GM23338 (cell line): ENCODE measurements around the gene SNTG2. TPM values are rescaled to one million over a fixed set of nuclear protein-coding genes. Genes with fewer than 3 reads are reported as not detected.

Experiments
- ATAC-seq: fragments of 200-7000 bp; cut with Tn5 transposase; 3 replicates; pipeline ENCODE4 v1.9.1; 2020
- DNase-seq: peaks from one replicate; pipeline ENCODE4 v3.0.0-alpha.2; 2015; ENCODE audit warnings: low spot score
- H2AFZ ChIP-seq: fragments of 200-600 bp; sonication (generic); 2 replicates; pipeline ENCODE4 v1.8.0; 2016; ENCODE audit warnings: antibody characterized with exemption, mild to moderate bottlenecking, moderate library complexity
- H3F3A ChIP-seq: fragments of 200-600 bp; sonication (generic); replicated peaks from 2 replicates; pipeline ENCODE4 v1.8.0; 2017; ENCODE audit warnings: antibody characterized with exemption, mixed run types, low read depth
- H3K27ac ChIP-seq: fragments of 200-600 bp; sonication (generic); 2 replicates; pipeline ENCODE4 v1.6.1; 2016; ENCODE audit warnings: low read depth
- H3K27me3 ChIP-seq: fragments of 200-600 bp; sonication (generic); 2 replicates; pipeline ENCODE4 v1.8.0; 2016; ENCODE audit warnings: mild to moderate bottlenecking, mixed run types, moderate library complexity; ENCODE audit not compliant: insufficient read depth
- H3K36me3 ChIP-seq: fragments of 200-600 bp; sonication (generic); 2 replicates; pipeline ENCODE4 v1.8.0; 2016; ENCODE audit warnings: mild to moderate bottlenecking; ENCODE audit not compliant: insufficient read depth
- H3K4me1 ChIP-seq: fragments of 200-600 bp; sonication (generic); 2 replicates; pipeline ENCODE4 v1.8.0; 2016; ENCODE audit warnings: mild to moderate bottlenecking, moderate library complexity; ENCODE audit not compliant: insufficient read depth
- H3K4me2 ChIP-seq: fragments of 200-600 bp; sonication (generic); 2 replicates; pipeline ENCODE4 v1.7.1; 2017; ENCODE audit warnings: mixed run types
- H3K4me3 ChIP-seq: fragments of 200-600 bp; sonication (generic); 2 replicates; pipeline ENCODE4 v1.6.1; 2016; ENCODE audit warnings: mixed run types
- H3K79me2 ChIP-seq: fragments of 200-600 bp; sonication (generic); replicated peaks from 2 replicates; pipeline ENCODE4 v1.8.0; 2017; ENCODE audit warnings: mild to moderate bottlenecking; ENCODE audit not compliant: insufficient read depth
- H3K9me2 ChIP-seq: fragments of 200-600 bp; sonication (generic); 2 replicates; pipeline ENCODE4 v1.8.0; 2017; ENCODE audit not compliant: insufficient read depth
- H4K20me1 ChIP-seq: fragments of 200-600 bp; sonication (generic); replicated peaks from 2 replicates; pipeline ENCODE4 v1.8.0; 2017; ENCODE audit warnings: mild to moderate bottlenecking; ENCODE audit not compliant: insufficient read depth
- H3K27ac Mint-ChIP-seq: 2 replicates; pipeline ENCODE4 v1.8.0; 2020; ENCODE audit warnings: inconsistent platforms, mild to moderate bottlenecking, moderate library complexity, mixed read lengths
- H3K27me3 Mint-ChIP-seq: 3 replicates; pipeline ENCODE4 v1.8.0; 2022; ENCODE audit warnings: low read depth, mild to moderate bottlenecking, moderate library complexity, mixed read lengths, inconsistent platforms; ENCODE audit not compliant: insufficient read depth, poor library complexity
- H3K36me3 Mint-ChIP-seq: 3 replicates; pipeline ENCODE4 v1.8.0; 2021; ENCODE audit warnings: low read depth, mild to moderate bottlenecking, inconsistent platforms, moderate library complexity, mixed read lengths
- H3K4me1 Mint-ChIP-seq: 3 replicates; pipeline ENCODE4 v1.8.0; 2020; ENCODE audit warnings: mild to moderate bottlenecking, inconsistent platforms, mixed read lengths
- H3K4me3 Mint-ChIP-seq: 3 replicates; pipeline ENCODE4 v1.8.0; 2021; ENCODE audit warnings: moderate library complexity, mild to moderate bottlenecking, inconsistent platforms, mixed read lengths
- H3K9me3 Mint-ChIP-seq: 3 replicates; pipeline ENCODE4 v1.8.0; 2020; ENCODE audit warnings: moderate library complexity, mild to moderate bottlenecking, inconsistent platforms, mixed read lengths
- CREB1 ChIP-seq: fragments of 250-450 bp; sonication (Bioruptor Pico); IDR thresholded peaks from 2 replicates; pipeline ENCODE4 v1.5.0; 2020; ENCODE audit warnings: low read depth, mild to moderate bottlenecking, moderate library complexity
- CTCF ChIP-seq, 2 experiments: fragments of 200-600 bp in 1 of 2; sonication (generic) in 1 of 2; conservative IDR thresholded peaks; 2 replicates each; pipeline versions ENCODE4 v1.5.1 to v1.6.1; 2016 to 2017; ENCODE audit warnings: antibody characterized with exemption in 2 of 2, low read depth in 2 of 2, mild to moderate bottlenecking in 2 of 2, moderate library complexity in 1 of 2
- EZH2phosphoT487 ChIP-seq: fragments of 200-600 bp; sonication (generic); IDR thresholded peaks from one replicate; pipeline ENCODE4 v1.8.1; 2018; ENCODE audit warnings: antibody characterized with exemption; ENCODE audit not compliant: unreplicated experiment
- JUNB ChIP-seq: IDR thresholded peaks from one replicate; pipeline ENCODE4 v1.6.1; 2016; ENCODE audit warnings: antibody characterized with exemption; ENCODE audit not compliant: unreplicated experiment
- NANOG ChIP-seq: IDR thresholded peaks from 2 replicates; pipeline ENCODE4 v1.6.1; 2016; ENCODE audit warnings: antibody characterized with exemption, borderline replicate concordance
- POLR2AphosphoS5 ChIP-seq: IDR thresholded peaks from 2 replicates; pipeline ENCODE4 v1.6.1; 2016; ENCODE audit warnings: antibody characterized with exemption, low read depth
- REST ChIP-seq: IDR thresholded peaks from one replicate; pipeline ENCODE4 v1.6.1; 2018; ENCODE audit warnings: antibody characterized with exemption; ENCODE audit not compliant: unreplicated experiment
- STAT1 ChIP-seq: IDR thresholded peaks from one replicate; pipeline ENCODE4 v1.6.1; 2016; ENCODE audit warnings: antibody characterized with exemption; ENCODE audit not compliant: unreplicated experiment
- ZNF114 ChIP-seq: fragments of 250-450 bp; sonication (Bioruptor Pico); IDR thresholded peaks from 2 replicates; pipeline ENCODE4 v1.5.0; 2020; ENCODE audit warnings: mild to moderate bottlenecking, moderate library complexity
- ZNF462 ChIP-seq: fragments of 250-450 bp; sonication (Bioruptor Pico); IDR thresholded peaks from 2 replicates; pipeline ENCODE4 v1.5.0; 2020; ENCODE audit warnings: mild to moderate bottlenecking, moderate library complexity
- polyA plus RNA-seq: library from polyadenylated mRNA; unstranded; fragments of >200 nt; fragmentation: Nextera tagmentation; extraction: Ambion mirVana; gene quantifications from 2 replicates; pipeline ENCODE4 v1.2.1, GENCODE V29; 2016
- total RNA-seq: library from RNA; depleted of rRNA; stranded (reverse); fragments of >200 nt; shearing (Covaris generic); gene quantifications from 2 replicates; pipeline ENCODE4 v1.2.3, GENCODE V29; 2014

The SNTG2 gene
- total and polyA plus RNA-seq, 2 experiments from 2014 or later: 27.5 to 60.4 TPM

GRCh38 chr2:1405124-1405523 is 454.5 kb downstream of the SNTG2 start:
- Histone ChIP-seq H2AFZ (no peak overlapping the region), H4K20me1 (no peaks in the 10 kb centered on the region), H3K4me3 (no peak overlapping the region), H3K9me2 (no peaks in the 10 kb centered on the region), H3K27ac (no peak overlapping the region), H3K27me3 (no peaks in the 10 kb centered on the region), H3K36me3 (no peaks in the 10 kb centered on the region), H3K4me2 (no peak overlapping the region), H3K4me1 (peaks cover 4% of the 10 kb centered on the region; the same call in 1 of the 2 replicates), H3F3A (no peaks in the 10 kb centered on the region), H3K79me2 (no peaks in the 10 kb centered on the region)
- Mint-ChIP-seq H3K27me3 (peaks cover 8% of the 10 kb centered on the region), H3K36me3 (no peaks in the 10 kb centered on the region), H3K27ac (no peak overlapping the region), H3K4me3 (no peak overlapping the region), H3K4me1 (peaks cover 5% of the 10 kb centered on the region; the same call in 2 of the 3 replicates), H3K9me3 (peaks cover 4% of the 10 kb centered on the region)
- TF ChIP-seq JUNB (no peak), CREB1 (CRISPR knock-in tag) (no peak), NANOG (no peak)
- no peak for DNase-seq
- no peak for ATAC-seq

GRCh38 chr2:1405967-1406366 is 455.3 kb downstream of the SNTG2 start:
- H3K27me3 ChIP-seq: no peaks in the 10 kb centered on the region
- no peak overlapping the region for H3K4me2 ChIP-seq
- H3K4me1 ChIP-seq: peaks cover 4% of the 10 kb centered on the region; the same call in 1 of the 2 replicates
- Mint-ChIP-seq H3K4me3 (no peak overlapping the region), H3K27me3 (peaks cover 8% of the 10 kb centered on the region), H3K9me3 (peaks cover 4% of the 10 kb centered on the region), H3K36me3 (no peaks in the 10 kb centered on the region), H3K27ac (no peak overlapping the region), H3K4me1 (peaks cover 10% of the 10 kb centered on the region)
- no peaks in the 10 kb centered on the region for H3F3A ChIP-seq
- no peak for DNase-seq
- H3K79me2 ChIP-seq: no peaks in the 10 kb centered on the region
- no peak overlapping the region for H2AFZ ChIP-seq
- no peak overlapping the region for H3K27ac ChIP-seq
- H3K36me3 ChIP-seq: no peaks in the 10 kb centered on the region
- no peak overlapping the region for H3K4me3 ChIP-seq
- H4K20me1 ChIP-seq: no peaks in the 10 kb centered on the region
- ATAC-seq: no peak
- H3K9me2 ChIP-seq: no peaks in the 10 kb centered on the region
- no peak for TF ChIP-seq CREB1 (CRISPR knock-in tag)
- no peak for TF ChIP-seq JUNB
- no peak for TF ChIP-seq NANOG
- no peak for TF ChIP-seq CTCF (conservative IDR thresholded peaks at IDR 0.05; ENCODE audit: low read depth in 2 of 2)
- TF ChIP-seq STAT1: no peak
- no peak for TF ChIP-seq ZNF114 (CRISPR knock-in tag)
- no peak for TF ChIP-seq REST
- TF ChIP-seq EZH2phosphoT487: no peak
- TF ChIP-seq ZNF462 (CRISPR knock-in tag): no peak
- TF ChIP-seq POLR2AphosphoS5: no peak
